Posterior vena cava (tissue), 2 donors: Measurements from ENCODE around the gene VIPR2. TPM values are rescaled to one million over a fixed set of nuclear protein-coding genes. Genes with fewer than 3 reads are reported as not detected.
"Not testable (repeated sequence)": the region's sequence is repeated elsewhere in the genome, so short reads cannot be mapped to it uniquely, and the experiment has no call there.

Experiments used
- DNase-seq: peaks from one replicate; pipeline ENCODE4 v3.0.0-alpha.2; 2020; ENCODE audit warnings: low spot score
- intact Hi-C, 2 donors: fragments of 100-400 bp; cut with DNase I; formaldehyde crosslinking; loops; one replicate each; pipeline versions ENCODE4 v1.14.1 to v1.14.2; 2022 to 2023
- total RNA-seq, 2 donors: library from RNA; stranded (reverse); fragmentation: NEBNext Ultra II Directional; extraction: Animal tissue kit (Norgen Biotek cat#: 25700); gene quantifications; one replicate each; pipeline ENCODE4 v1.2.1, GENCODE V29; 2021
- donor health status: DM: yes; HTN: yes; CAD: no.
- donor health status: DM: yes; HTN: yes; CAD: no.

VIPR2 gene
- total RNA-seq, 2 donors from 2014 or later, result 5.0 to 7.6 TPM

DNA sequence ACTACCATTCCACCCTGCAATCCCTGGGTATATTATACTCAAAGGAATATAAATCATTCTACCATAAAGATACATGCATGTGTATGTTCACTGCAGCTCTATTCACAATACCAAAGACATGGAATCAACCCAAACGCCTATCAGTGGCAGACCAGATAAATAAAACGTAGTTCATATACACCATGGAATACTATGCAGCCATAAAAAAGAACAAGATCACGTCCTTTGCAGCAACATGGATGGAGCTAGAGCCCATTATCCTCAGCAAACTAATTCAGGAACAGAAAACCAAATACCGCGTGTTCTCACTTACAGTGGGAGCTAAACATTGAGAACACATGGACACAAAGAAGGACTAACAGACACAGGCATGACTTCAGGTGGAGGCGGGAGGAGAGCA lies 150.0 kb downstream of the VIPR2 start:
- intact Hi-C loops, result no loop called here
- DNase-seq, result no peak

DNA sequence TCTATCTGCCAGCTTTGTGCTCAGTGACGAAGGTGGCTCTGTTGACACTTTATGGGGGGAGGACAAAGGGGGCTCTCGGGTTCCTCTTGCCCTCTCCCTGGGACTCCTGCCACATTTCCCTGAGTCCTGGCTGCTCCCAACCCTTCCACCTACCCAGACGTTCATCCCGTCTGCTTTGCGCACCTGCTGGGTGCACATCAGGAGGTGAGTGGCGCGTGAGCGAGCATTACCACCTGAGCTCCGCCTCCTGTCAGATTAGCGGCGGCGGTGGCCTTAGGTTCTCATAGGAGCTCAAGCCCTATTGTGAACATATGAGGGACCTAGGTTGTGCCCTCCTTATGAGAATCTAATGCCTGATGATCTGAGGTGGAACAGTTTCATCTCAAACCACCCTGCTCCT lies 151.1 kb downstream of the VIPR2 start:
- intact Hi-C loops, result no loop called here
- DNase-seq, result no peak

DNA sequence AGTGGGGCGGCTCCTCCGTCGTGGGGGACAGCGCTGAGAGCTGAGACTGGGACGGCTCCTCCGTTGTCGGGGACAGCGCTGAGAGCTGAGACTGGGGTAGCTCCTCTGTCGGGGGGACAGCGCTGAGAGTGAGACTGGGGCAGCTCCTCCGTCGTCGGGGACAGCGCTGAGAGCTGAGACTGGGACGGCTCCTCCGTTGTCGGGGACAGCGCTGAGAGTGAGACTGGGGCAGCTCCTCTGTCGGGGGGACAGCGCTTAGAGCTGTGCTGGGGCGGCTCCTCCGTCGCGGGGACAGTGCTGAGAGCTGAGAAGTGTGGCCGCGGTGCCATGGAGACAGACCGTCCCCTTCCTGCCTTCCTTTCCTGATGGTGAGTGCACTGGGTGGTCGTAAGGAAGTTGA lies 151.9 kb downstream of the VIPR2 start:
- DNase-seq, result no peak
- intact Hi-C loops, result no loop called here

DNA sequence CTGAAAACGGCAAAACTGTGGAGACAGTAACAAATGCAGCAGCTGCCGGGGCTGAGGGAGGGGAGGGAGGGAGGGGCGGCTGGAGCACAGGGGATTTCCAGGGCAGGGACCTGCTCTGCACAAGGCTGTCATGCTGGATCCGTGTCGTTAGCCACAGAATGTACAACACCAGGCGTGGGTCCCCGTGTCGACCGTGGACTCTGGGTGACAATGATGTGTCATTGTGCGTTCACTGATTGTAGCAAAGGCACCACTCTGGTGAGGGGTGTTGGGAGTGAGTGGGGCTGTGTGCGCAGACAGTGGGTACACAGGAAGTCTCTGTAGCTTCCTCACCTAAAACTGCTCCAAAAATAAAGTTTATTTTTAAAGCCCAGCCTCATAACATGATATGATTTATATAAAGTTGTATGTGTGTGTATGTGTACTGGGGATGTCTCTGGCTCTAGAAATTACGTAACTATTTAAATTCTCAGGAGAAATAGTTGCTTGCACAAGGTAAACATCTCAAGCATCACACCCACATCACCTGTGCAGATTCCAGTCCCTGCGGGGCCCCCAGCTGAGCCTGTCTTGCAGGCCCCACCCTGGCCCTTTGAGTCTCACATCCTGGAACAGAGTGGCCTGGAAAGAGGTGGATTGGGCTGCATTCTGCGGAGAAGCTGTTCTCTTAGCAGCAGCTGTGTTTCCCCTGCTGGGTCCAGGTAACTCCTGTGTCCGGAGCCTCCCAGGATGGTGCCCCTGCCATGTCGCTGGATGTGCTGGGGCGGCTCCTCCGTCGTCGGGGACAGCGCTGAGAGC lies 152.6 kb downstream of the VIPR2 start:
- intact Hi-C loops, result no loop called here
- DNase-seq, result no peak

DNA sequence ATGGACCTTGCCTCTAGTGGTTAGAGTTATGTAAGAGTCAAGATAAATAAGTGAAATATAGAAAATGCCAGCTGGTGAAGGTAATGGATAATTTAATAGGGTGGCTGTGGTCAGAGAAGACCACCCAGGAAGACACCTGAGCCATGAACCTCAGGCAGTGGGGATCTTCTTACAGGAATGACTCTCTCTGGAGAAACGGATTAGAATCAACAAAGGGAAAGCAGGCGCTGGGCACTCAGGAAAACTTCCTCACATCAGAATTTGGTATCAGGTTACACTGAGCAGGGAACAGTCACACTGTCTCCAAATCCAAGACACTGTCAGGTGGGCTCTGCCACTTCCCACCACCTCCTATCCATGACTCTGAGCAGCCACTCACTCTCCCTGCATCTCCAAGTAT lies 155.7 kb downstream of the VIPR2 start:
- no peak for DNase-seq
- intact Hi-C loops, result no loop called here

DNA sequence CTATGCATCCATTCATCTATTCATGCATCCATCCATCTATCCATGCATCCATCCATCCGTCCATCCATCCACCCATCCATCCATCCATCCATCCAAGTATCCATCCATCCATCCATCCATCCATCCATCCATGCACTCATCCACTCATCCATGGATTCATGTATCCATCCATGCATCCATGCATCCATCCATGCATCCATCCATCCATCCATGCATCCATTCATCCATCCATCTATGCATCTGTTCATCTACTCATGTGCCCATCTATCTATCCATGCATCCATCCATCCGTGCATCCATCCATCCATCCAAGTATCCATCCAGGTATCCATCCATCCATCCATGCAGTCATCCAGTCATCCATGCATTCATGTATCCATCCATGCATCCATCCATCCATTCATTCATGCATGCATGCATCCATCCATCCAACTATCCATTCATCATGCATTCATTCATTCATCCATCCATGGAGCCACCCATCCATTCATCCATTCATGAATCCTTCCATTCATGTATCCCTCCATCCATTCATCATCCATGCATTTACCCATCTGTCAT lies 156.3 kb downstream of the VIPR2 start:
- no peak for DNase-seq
- intact Hi-C loops, result no loop called here

DNA sequence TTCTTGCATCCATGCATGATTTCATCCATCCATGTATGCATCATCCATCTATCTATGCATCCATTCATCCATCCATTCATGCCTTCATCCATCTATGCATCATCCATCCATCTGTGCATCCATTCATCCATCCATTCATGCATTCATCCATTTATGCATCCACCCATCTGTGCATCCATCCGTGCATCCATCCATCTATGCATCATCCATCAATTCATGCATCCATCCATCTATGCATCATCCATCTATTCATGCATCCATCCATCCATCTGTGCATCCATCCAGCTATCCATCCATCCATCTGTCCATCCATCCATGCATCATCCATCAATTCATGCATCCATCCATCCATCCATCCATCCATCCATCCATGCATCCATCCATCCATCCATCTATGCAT lies 157.0 kb downstream of the VIPR2 start:
- intact Hi-C loops, result no loop called here
- no peak for DNase-seq

DNA sequence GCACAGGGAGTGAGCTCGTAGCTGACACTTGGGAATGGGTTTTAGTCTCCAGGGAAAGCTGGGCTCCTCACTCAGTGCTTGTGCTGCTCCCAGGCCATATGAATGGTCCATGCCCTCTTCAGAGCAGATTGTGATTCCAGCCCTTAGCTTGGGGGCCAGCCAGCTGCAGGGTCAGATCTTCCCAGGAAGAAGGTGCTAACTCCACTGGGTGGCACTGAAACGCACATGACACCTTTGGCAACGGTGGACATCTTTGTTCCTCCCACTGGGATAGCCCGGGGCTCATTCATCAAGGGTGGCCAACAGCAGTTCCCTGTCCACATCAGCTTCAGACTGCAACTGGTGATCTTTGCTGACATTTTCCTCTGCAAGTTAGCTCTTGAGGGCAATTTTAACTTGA lies 159.1 kb downstream of the VIPR2 start:
- intact Hi-C loops, result no loop called here
- DNase-seq, result no peak

DNA sequence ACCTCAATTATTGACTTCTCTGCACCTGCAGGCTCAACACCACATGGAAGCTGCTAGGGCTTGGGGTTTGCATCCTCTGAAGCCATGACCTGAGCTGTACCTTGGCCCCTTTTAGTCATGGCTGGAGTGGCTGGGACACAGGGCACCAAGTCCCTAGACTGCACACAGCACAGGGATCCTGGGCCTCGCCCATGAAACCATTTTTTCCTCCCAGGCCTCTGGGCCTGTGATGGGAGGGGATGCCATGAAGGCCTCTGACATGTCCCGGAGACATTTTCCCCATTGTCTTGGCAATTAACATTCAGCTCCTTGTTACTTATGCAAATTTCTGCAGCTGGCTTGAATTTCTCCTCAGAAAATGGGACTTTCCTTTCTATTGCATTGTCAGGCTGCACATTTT lies 160.7 kb downstream of the VIPR2 start:
- intact Hi-C loops, DNase-seq: not testable (repeated sequence)

DNA sequence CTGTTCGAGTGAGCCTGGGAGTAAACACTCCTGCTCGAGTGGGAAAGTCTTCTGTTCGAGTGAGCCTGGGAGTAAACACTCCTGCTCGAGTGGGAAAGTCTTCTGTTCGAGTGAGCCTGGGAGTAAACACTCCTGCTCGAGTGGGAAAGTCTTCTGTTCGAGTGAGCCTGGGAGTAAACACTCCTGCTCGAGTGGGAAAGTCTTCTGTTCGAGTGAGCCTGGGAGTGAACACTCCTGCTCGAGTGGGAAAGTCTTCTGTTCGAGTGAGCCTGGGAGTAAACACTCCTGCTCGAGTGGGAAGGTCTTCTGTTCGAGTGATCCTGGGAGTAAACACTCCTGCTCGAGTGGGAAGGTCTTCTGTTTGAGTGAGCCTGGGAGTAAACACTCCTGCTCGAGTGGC lies 162.6 kb downstream of the VIPR2 start:
- intact Hi-C loops, DNase-seq: not testable (repeated sequence)

DNA sequence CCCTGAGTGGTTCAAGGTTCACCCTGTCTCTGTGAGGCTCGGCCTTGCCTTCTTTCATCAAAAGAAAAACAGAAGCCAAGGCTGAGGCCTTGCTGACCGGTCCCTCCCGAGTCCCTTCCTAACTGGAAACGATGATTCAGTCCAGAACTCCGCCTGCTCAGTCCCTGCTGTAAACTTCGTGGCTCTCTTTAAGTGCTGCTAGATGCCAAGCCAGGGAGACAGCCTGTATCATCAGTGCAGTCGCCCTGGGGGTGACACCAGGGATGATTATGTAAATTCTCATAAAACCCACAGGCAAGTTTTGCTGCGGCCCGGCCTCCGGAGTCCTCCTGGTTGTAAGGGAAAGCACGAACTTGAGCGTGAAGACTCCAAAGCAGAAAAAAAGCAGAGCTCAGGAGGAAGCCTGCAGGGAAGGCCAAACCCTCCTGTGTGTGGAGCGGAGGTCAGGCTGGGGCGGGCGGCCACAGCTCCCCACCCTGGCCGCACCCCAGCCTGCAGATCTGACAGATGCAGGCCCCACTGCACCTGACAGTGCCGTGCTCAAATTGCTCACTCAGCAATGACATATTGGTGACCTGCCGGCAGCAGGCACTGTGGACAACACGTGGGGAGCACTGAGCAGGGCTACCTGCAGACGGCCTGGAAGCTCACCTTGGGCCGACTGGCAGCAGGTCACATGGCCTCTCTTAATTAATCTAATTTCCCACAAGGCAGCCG lies 164.9 kb downstream of the VIPR2 start:
- no peak for DNase-seq
- intact Hi-C loops, result loop anchor here in 1 of 2 donors (5.0 kb wide), 1 partner anchor 282 kb away; no protein-coding TSS in a partner anchor

DNA sequence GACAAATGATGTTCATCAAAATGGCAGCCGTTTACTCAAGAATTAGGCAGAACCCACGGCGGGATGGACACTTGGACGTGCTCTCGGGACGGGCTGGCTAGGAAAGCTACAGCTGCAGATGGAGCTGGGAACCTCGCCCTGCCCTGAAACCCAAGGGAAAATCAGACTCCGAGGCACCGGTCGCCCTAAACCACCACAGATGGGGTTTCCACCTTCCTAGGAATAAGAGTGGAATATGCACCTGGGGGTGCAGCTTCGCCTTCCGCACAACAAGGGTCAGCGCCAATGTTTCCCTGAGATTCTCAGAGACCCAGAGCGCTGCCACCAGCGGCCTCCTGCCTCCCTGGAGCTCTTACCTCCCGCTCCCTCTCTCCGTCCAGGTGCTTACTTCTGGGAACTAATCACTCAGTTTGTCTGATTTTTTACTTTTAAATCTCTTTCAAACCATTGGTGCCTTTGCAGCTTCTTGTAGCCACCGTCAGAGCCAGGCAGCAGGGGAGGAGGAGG lies 165.6 kb downstream of the VIPR2 start:
- no peak for DNase-seq
- intact Hi-C loops, result loop anchor here in 1 of 2 donors (5.0 kb wide), 1 partner anchor 282 kb away; no protein-coding TSS in a partner anchor
